Stimulated activated CD8-positive, alpha-beta memory T cell treated with anti-CD3 and anti-CD28 coated beads, Interleukin-2, amount 100 ng/mL, for 48 hours (primary cell): ENCODE data around the gene FOXJ3.

Experiments
- DNase-seq, 2 donors: peaks; one replicate each; pipeline ENCODE4 v3.0.0-alpha.2; 2020; ENCODE audit warnings: low read depth in 2 of 2

Gene FOXJ3

GRCh38 chr1:42335050-42335808 lies at the start of gene FOXJ3:
FOXJ3 (minus strand) TSS chr1:42335235; CDS start chr1:42311093, 24,142 bp downstream.
- DNase-seq = peak; percentile 89 to 90

DNA sequence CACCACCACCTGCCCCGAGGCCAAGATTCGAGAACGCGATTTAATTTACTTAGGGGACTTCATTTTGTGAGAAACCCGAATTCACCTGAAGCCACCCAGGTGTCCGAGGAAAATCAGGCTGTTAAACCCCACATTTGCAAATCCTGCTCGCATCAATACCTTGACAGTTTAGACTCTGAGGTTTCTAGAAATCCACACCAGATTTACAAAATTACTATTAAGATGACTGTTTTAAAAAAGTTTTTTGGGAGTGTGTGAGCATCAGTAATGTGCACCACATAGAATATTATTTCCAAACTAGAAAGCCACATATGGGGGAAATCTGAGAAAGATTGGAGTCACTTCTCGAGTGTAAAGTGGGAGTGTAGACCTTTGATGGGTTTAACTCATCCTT lies 46.2 kb upstream of the FOXJ3 start:
- no peak for DNase-seq

- DNase-seq = peak; percentile 40 to 44
Measured at GRCh38 chr1:42380586-42381279, 45.7 kb upstream of the FOXJ3 start, which contains the start of gene RIMKLA. RIMKLA (plus strand) TSS chr1:42380792; CDS start chr1:42380935, 143 bp downstream.

DNA sequence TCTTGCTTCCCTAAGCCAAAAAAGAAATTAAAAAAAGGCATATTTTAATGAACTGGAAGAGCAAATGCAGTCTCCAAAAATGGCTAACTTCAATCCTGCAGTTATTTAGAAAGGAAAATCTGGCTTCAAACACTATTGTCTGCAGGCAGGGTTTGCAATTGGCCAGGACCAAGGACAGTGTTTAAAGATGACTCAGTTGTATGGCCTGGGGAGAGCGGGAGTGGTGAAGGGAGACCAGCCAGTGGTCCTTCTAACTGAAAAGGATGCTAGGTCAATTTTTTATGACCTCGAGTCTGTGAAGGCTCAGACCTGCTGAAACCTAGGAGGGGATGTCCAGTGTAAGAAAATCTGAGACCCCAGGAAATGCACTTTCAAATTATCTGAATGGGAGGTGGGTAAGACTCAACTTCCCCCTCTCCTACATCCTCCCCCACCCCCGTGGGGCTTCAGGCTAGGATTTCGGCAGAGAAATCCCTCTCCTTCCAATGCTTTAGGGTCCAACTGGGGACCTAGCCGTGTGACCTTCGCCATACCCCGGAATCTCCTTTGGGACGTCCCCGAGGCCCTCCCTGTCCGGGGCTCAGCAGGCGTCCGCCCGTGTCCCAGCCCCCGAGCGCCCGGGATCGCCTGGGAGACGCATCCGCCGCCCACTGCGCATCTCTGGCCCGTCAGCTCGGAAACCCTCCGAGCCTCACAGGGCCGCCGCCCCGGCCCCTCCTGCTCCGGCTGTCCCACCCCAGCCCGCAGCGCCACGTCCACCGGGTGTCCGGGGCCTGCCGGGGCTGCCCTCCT lies 45.0 kb upstream of the FOXJ3 start:
- DNase-seq = peak; percentile 12 to 16

GRCh38 chr1:42372796-42373195 lies 37.8 kb upstream of the FOXJ3 start:
- no peak for DNase-seq

- no peak for DNase-seq
Measured at GRCh38 chr1:42370876-42371549, 36.0 kb upstream of the FOXJ3 start.

GRCh38 chr1:42369471-42369870 lies 34.4 kb upstream of the FOXJ3 start:
- no peak for DNase-seq

GRCh38 chr1:42368096-42368795 lies 33.2 kb upstream of the FOXJ3 start:
- no peak for DNase-seq

DNA sequence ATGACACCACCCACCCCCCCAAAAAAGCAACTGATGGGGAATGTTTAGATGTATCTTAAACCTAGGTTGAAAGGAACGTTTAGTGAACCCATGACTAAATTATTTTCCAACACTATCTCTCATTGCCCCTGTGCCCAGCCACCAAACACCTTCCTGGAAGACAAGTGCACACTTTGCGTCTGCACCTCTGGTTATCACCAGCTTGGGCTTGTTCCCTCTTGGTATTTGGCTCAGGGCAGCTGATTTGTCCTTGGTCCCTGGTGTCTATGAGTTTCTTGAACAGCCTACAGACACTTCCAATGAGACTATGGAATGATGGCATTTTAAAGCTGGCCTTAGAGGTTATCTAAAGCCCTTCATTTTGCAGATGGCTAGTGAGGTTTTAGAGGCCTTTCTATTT lies 30.1 kb upstream of the FOXJ3 start:
- DNase-seq = no peak

DNA sequence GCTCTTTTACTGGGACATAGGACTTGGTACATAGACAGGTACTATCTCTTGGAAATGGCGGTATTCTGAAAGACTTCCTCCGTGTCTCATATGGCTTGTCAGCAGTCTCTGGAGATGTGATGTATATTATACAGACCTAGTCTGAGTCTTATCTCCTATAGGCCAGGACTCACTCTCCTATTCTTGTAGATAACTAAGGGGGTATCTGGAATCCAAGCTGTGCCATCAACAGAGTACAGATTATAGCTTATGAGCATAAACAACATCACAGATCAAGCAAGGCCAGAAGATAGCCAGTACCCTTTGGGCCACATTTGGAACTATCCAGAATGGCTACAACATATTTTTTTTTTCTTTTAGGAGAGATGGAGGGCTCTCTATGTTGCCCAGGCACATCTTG lies 29.5 kb upstream of the FOXJ3 start:
- no peak for DNase-seq

DNA sequence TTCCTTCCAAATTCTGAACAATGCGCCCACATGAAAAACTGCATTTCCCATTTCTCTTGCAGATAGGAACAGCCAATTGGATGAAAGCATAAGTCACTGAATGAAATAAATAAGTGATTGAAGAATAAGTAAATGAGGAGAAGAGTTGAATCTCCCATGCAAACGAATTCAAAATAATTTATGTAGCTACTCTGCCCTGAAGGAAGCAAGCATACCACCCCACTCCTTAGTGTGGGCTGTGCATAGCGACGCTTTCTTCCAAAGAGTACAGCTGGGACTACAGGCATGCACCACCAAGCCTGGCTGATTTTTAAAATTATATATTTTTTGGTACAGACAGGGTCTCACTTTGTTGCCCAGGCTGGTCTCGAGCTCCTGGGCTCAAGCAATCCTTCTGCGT lies 29.1 kb upstream of the FOXJ3 start:
- no peak for DNase-seq

GRCh38 chr1:42359466-42359865 lies 24.4 kb upstream of the FOXJ3 start:
- DNase-seq = no peak

- no peak for DNase-seq
Measured at GRCh38 chr1:42358791-42359190, 23.8 kb upstream of the FOXJ3 start.

- DNase-seq = no peak
Measured at GRCh38 chr1:42350086-42350485, 15.1 kb upstream of the FOXJ3 start.

DNA sequence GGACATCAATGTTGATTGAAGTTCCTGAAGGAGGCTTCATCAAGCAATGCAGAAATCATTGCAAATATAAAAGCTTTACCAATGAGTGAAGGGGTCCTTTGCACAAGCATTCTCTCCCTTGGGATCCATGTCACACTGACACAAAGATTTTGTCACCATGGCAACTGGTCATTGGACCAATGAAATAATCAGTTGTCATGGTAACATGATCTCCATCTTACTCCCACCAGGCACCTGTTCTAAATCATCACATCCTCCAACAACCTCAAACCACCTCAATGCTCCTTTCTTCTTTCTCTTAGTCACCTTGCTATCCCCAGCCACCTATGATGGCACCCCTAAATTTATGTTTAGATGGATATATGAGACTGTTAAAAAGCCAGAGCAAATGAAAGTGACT lies 13.5 kb upstream of the FOXJ3 start:
- no peak for DNase-seq

DNA sequence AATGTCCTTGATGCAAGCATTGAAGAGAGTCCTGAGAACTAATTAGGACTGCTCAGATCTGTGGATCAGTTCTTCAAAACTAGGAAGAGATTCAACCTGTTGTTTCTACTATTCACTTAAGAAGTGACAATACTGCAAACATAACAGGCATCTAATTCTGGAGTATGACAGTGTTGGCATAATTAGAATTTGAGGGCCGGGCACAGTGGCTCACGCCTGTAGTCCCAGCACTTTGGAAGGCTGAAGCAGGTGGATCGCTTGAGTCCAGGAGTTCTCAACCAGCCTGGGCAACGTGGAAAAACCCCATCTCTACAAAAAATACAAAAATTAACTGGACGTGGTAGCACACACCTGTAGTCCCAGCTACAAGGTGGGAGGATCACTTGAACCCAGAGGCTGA lies 8.0 kb upstream of the FOXJ3 start:
- DNase-seq = no peak

GRCh38 chr1:42340901-42341300 lies 5.9 kb upstream of the FOXJ3 start:
- DNase-seq = no peak

GRCh38 chr1:42340093-42340492 lies 5.1 kb upstream of the FOXJ3 start:
- DNase-seq = no peak

DNA sequence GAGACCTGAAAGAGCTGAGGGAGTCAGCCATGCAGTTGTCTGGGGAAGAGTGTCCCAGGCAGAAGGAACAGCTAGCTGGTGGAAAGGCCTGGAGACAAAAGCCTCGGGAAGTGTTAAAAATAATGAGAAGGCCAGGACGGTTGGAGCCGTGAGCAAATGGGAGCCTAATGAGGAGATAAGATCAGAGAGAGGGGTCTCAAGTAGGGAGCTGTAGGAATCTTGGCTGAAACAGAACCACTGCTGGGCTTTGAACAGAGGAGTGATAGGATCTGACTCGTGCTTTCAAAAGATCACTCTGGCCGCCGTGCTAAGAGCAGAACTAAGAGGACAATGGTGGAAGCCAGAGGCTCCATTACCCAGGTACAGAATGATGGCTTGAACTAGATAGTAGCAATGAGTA lies 1.9 kb upstream of the FOXJ3 start:
- no peak for DNase-seq

DNA sequence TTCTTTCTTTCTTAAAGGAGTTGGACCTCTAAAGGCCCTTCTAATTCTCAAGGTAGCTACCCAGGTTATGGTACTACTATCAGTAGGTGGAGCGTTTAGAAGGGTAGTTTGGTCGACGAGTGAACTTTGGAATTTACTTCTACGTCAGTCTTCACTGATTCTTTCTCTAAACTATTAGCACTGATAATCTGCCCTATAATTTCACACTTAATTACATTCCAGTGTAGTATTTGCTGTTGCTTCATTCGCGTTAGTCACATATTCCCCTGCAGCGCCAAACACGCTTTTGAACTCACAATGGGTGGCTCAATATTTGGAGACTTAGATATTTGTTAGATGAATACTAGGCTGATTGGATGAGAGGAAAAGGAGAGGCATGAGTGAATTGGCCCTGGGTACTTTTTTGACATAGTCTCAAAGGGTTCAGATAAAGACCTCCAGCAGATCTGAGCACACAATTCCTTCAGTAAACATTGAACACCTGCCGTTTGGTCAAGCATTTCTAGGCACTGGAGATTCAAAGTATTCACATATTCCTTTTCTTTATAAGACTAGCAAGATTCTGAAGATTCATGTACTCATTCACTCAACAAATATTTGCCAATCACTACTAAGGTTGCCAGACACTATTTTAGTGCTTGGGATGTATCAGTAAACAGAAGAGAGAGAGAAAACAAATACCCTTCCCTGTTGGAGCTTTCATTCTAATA lies 929 bp upstream of the FOXJ3 start:
- no peak for DNase-seq
